Right ventricle myocardium superior (tissue), 1 donor: ENCODE data around the gene ADK. TPM values are rescaled to one million over a fixed set of nuclear protein-coding genes. Genes with fewer than 3 reads are reported as not detected.
"Not testable (repeated sequence)": the region's sequence is repeated elsewhere in the genome, so short reads cannot be mapped to it uniquely, and the experiment has no call there.

Source experiments
- ATAC-seq: fragments of 200-7000 bp; cut with Tn5 transposase; one replicate; pipeline ENCODE4 v1.9.1; 2020; ENCODE audit warnings: mild to moderate bottlenecking; ENCODE audit not compliant: poor library complexity
- DNase-seq: peaks from one replicate; pipeline ENCODE4 v3.0.0-alpha.2; 2020
- intact Hi-C: fragments of 100-400 bp; cut with DNase I; formaldehyde crosslinking; loops from one replicate; pipeline ENCODE4 v1.11.2; 2022
- total RNA-seq: library from RNA; stranded (reverse); fragmentation: NEBNext Ultra II Directional; extraction: Animal tissue kit (Norgen Biotek cat#: 25700); gene quantifications from one replicate; pipeline ENCODE4 v1.2.1, GENCODE V29; 2021
- donor health status: DM: no; HTN: yes; CAD: no; lungs with severe emphysema.

Gene ADK
- total RNA-seq, 1 donor from 2014 or later: 40.6 TPM

- DNase-seq, ATAC-seq, intact Hi-C loops: not testable (repeated sequence)
These were observed 12.4 kb upstream of the ADK start for GRCh38 chr10:74138596-74138995.

- ATAC-seq: no peak
- no peak for DNase-seq
- intact Hi-C loops: no loop called here
These were observed 11.0 kb upstream of the ADK start for GRCh38 chr10:74139981-74140380.

GRCh38 chr10:74140553-74140952 is 10.5 kb upstream of the ADK start:
- intact Hi-C loops: no loop called here
- DNase-seq (no peak), ATAC-seq (no peak)

- intact Hi-C loops: no loop called here
- DNase-seq (no peak), ATAC-seq (peak; percentile 39)
These were observed 5.9 kb upstream of the ADK start for GRCh38 chr10:74145133-74145532.

- intact Hi-C loops, ATAC-seq, DNase-seq: not testable (repeated sequence)
These were observed 4.0 kb upstream of the ADK start for GRCh38 chr10:74146980-74147379.

GRCh38 chr10:74150204-74150989 is 624 bp upstream of the ADK start, which contains the start of gene AP3M1:
Gene AP3M1, minus strand, starts transcription at chr10:74150828. Its CDS starts 12,449 bp downstream, at chr10:74138379.
- intact Hi-C loops: no loop called here
- ATAC-seq: peak; percentile 67

GRCh38 chr10:74151879-74152722 is 1.1 kb downstream of the ADK start:
- no peak for DNase-seq
- no peak for ATAC-seq
- intact Hi-C loops: no loop called here

More at GRCh38 chr10:74150204-74150989, 624 bp upstream of the ADK start, which contains the start of gene AP3M1:
- peak; percentile 88 for DNase-seq

- no peak for DNase-seq
- intact Hi-C loops: no loop called here
- no peak for ATAC-seq
These were observed 2.1 kb downstream of the ADK start for GRCh38 chr10:74153123-74153522.

GRCh38 chr10:74153676-74154075 is 2.7 kb downstream of the ADK start:
- DNase-seq (no peak), ATAC-seq (no peak)
- intact Hi-C loops: no loop called here

GRCh38 chr10:74156919-74157289 is 5.9 kb downstream of the ADK start:
- intact Hi-C loops: no loop called here
- DNase-seq: peak; percentile 69

GRCh38 chr10:74160013-74160412 is 9.0 kb downstream of the ADK start:
- intact Hi-C loops: no loop called here
- DNase-seq (no peak), ATAC-seq (no peak)

More at GRCh38 chr10:74156919-74157289, 5.9 kb downstream of the ADK start:
- peak; percentile 80 for ATAC-seq

- ATAC-seq (no peak), DNase-seq (no peak)
- intact Hi-C loops: no loop called here
These were observed 12.5 kb downstream of the ADK start for GRCh38 chr10:74163319-74164068.

GRCh38 chr10:74164716-74165529 is 13.9 kb downstream of the ADK start:
- intact Hi-C loops: no loop called here
- DNase-seq (no peak), ATAC-seq (no peak)

GRCh38 chr10:74165530-74165901 is 14.5 kb downstream of the ADK start:
- ATAC-seq: no peak
- intact Hi-C loops: no loop called here

GRCh38 chr10:74167443-74167842 is 16.4 kb downstream of the ADK start:
- intact Hi-C loops: no loop called here
- peak; percentile 39 for ATAC-seq
- no peak for DNase-seq

More at GRCh38 chr10:74165530-74165901, 14.5 kb downstream of the ADK start:
- no peak for DNase-seq

GRCh38 chr10:74171625-74172024 is 20.6 kb downstream of the ADK start:
- no peak for ATAC-seq
- intact Hi-C loops: no loop called here
- DNase-seq: no peak

- intact Hi-C loops: no loop called here
- ATAC-seq: no peak
- no peak for DNase-seq
These were observed 23.5 kb downstream of the ADK start for GRCh38 chr10:74174521-74174920.
